NCI-H82 treated with DMSO at 0.1 percent for 48 hours (cell line): ENCODE measurements around the gene HIVEP3.

ENCODE experiments used
- DNase-seq: peaks from one replicate; lab custom pipeline; 2025; ENCODE audit not compliant: unreplicated experiment; lab: John Stamatoyannopoulos, UW

Gene HIVEP3

GRCh38 chr1:41508290-41508689 is 410.4 kb downstream of the HIVEP3 start:
- no peak for DNase-seq

GRCh38 chr1:41507836-41508235 is 410.9 kb downstream of the HIVEP3 start:
- no peak for DNase-seq

- DNase-seq: peak; percentile 18
Measured at GRCh38 chr1:41507110-41507720, 411.5 kb downstream of the HIVEP3 start.

GRCh38 chr1:41504114-41505035 is 414.3 kb downstream of the HIVEP3 start:
- DNase-seq: peak; percentile 47

GRCh38 chr1:41503538-41504113 is 415.1 kb downstream of the HIVEP3 start:
- DNase-seq: no peak

GRCh38 chr1:41502912-41503311 is 415.8 kb downstream of the HIVEP3 start:
- no peak for DNase-seq

GRCh38 chr1:41501581-41501980 is 417.1 kb downstream of the HIVEP3 start:
- DNase-seq: no peak

GRCh38 chr1:41500781-41501518 is 417.8 kb downstream of the HIVEP3 start:
- DNase-seq: no peak

GRCh38 chr1:41500378-41500777 is 418.3 kb downstream of the HIVEP3 start:
- no peak for DNase-seq

GRCh38 chr1:41499591-41499990 is 419.1 kb downstream of the HIVEP3 start:
- DNase-seq: no peak

GRCh38 chr1:41498804-41499203 is 419.9 kb downstream of the HIVEP3 start:
- no peak for DNase-seq

- no peak for DNase-seq
Measured at GRCh38 chr1:41498391-41498790, 420.3 kb downstream of the HIVEP3 start.

GRCh38 chr1:41497461-41498030 is 421.2 kb downstream of the HIVEP3 start:
- DNase-seq: no peak

- no peak for DNase-seq
Measured at GRCh38 chr1:41497056-41497440, 421.7 kb downstream of the HIVEP3 start.

GRCh38 chr1:41496080-41497055 is 422.4 kb downstream of the HIVEP3 start:
- DNase-seq: no peak

- no peak for DNase-seq
Measured at GRCh38 chr1:41495210-41495948, 423.3 kb downstream of the HIVEP3 start.

- no peak for DNase-seq
Measured at GRCh38 chr1:41494351-41495209, 424.1 kb downstream of the HIVEP3 start.

GRCh38 chr1:41493626-41494350 is 424.9 kb downstream of the HIVEP3 start:
- DNase-seq: no peak
